ENCODE measurements around the gene KRT34.
A peak's percentile ranks its signal among the peaks of the same experiment; 100 is the strongest.
"Not testable (repeated sequence)": the region's sequence is repeated elsewhere in the genome, so short reads cannot be mapped to it uniquely, and the experiment has no call there.

Gene KRT34

DNA sequence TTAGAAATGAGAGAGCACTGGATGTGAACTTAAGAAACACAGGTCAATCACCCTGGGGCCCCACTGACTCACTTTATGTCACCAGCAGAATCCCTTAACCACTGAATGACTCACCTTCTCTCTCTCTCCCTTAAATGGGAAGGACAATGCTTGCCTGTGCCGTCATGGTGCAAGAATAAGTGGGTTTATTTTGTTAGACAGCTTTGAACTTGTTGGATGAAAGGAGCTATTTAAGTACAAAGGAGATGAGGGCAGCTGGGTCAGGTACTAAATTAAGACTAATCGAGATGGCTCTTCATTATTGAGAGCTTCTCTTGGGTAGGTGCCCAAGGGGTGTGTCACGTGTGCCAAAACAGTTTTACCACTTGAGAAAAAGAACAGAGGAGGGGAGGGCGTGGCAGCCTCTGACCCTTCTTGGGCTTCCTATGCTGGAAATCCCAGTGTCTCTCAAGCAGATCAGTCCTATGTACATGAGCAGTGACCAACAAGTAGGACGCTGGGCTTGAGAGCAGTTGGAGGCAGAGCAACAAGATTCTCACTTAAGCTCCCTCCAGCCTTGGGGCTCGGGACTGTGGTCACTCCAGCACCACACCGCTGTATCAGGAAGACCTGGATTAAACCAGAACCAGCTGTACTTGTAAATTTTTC is 22.0 kb upstream of the KRT34 start:
- DNase-seq (ENCODE audit: low read depth in 2 of 2), result peak; percentile 7 to 21

DNA sequence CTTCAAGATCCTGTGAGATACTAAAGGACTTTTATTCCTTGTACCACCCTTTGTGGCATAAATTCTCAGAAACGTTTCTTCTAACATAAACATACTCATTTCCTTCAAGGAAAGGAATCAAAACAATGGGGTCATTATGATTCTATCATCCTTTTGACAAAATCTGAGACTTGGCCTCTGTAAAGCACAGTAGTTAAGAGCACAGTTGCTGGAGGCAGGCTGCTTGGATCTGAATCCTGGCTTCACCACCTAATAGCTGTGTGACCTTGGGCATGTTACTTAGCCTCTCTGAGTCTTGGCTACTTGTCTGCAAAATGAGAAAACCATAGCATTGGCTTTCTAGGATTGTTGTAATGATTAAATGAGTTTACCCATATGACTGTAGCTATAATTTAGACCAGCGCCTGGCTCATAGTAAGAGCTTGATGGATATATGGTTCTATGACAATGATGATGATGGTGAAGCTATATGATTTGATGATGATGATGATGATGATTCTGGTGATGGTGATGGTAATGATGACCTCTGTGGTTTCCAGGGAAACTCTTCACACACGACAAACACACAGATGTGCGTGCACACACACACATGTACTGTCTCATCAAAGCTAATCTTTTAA is 21.4 kb upstream of the KRT34 start:
- no peak for DNase-seq (ENCODE audit: low read depth in 2 of 2)

DNA sequence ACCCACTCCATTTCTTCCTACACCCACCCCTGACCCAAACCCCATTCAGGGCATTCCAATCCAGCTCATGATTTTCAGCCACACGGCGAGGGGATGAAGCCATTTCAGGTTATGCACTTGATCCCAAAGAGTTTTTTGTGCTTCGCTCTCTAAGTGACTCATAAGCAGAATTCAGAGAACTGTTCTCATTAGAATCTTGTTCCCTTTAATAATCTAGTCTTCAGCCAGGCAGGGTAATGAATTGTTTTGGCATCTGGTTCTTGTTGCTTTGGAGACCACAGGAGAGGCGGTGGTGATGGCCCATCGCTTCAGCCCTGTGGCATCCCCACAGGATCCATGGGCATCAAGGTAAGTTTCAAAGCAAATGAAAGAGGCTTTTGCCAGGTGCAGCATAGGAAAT is 20.1 kb upstream of the KRT34 start:
- DNase-seq (ENCODE audit: low read depth in 2 of 2), result no peak

DNA sequence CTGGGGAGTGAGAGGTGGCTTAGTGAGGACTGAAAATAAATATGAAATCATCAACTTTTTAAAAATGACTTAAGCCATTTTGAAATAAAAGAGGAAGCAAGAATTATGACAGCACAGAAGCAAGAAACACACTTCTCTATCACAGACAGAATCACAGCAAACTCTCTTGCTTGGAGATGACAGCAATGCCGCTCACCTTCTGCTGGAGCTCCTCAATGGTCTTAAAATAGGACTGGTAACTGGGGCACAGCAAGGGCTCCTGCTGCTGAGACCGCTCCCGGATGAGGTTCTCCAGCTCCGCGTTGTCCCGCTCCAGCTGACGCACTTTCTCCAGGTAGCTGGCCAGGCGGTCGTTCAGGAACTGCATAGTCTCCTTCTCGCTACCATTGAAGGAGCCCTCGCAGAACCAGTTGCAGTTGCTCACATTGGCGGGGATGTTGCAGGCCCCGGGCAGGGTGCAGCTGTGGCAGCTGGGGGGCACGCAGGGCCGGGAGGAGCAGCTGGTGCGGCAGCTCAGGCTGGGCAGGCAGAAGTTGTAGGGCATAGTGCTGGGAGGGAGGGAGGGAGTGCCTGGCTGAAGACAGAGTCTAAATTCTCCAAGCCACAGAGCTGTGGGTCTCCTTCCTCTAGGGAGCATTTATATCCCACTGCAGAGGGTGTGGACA is 15.0 kb upstream of the KRT34 start, which contains the start of gene KRT31:
KRT31 (minus strand) TSS at position 613 of the 665 bp plus-strand sequence; CDS start at position 544, 69 bp downstream.
- no peak for DNase-seq (ENCODE audit: low read depth in 2 of 2)

DNA sequence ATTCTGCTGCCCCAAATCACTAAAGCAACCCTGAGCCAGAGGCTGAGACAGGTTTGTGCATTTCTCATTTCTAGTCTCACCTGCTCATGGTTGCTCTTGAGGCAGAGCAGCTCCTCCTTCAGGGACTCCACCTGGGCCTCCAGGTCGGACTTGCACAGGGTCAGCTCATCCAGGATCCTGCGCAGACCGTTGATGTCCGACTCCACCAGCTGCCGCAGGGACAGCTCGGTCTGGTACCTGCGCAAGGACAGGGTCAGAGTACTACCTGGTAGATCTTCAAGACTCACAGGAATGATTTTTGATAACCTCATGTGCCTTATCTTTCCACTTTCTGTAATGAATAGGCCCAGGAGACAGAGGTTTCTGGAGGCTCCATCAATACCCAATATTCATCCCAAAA is 14.2 kb upstream of the KRT34 start:
- DNase-seq (ENCODE audit: low read depth in 2 of 2), result no peak

DNA sequence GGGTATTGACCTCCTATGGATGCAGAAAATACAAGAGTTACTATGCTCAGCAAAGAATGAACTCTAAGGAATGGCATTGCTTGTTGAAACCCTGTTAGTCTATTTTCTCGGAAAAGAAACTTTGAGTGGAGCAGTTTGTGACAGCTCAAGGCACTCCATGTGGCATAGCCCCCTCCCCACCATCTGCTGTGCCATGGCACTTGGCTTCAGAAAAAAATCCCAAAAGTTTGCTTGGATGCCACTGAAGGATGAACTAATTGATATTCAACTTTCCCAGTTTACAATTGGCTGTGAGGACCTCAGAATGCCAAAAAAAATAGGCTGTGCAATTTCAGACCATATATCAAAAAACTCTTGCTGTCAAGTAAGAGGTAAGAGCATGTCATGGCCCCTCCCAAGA is 13.5 kb upstream of the KRT34 start:
- DNase-seq (ENCODE audit: low read depth in 2 of 2), result no peak

DNA sequence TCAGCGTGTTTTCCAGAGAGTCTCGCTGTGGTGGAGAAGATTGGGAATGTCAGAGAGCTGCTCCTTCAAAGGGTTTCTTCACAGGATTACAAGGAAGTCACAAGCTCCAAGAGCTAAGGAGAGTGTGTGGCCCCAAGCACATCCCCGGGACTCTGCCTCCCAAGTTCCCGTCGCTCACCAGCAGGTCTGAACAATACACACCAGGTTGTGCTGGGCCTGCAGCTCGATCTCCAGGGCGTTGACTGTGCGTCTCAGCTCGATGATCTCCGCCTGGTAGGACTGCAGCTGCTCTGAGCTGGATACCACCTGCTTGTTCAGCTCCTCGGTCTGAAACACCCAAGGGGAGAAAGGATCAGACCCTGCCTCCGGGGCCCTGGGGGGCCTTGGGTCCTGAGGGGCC is 12.9 kb upstream of the KRT34 start:
- not testable (repeated sequence) for DNase-seq (ENCODE audit: low read depth in 2 of 2)

DNA sequence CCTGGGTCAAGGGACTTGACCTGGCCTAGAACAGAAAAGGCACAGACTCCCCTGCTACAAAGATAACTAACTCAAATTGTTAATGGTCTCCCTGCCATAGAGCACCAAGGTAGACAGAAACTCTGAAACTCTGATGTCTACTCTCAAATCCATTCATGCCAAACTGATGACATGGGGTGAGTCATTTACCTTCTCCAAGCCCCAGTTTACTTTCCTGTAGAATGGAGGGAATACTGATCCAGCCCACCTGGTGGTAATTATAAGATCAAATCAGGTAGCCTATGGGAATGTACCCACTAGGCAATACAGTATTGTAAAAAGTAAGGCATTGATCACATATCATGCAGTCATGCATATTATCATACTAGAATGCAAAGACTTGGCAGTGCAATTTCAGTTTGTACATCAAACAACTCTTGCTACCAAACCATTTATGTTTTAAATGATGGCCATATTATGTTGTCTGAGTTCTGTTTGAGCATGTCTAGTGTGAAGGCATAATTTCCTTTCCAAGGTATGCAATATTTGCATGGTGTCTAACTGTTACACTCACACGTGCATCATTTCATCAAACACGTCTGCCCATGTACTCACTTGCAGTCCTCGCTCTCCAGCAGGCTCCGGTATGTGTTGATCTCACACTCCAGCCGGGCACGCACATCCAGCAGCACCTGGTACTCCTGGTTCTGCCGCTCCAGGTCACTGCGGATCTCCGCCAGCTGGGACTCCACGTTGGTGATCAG is 12.3 kb upstream of the KRT34 start:
- no peak for DNase-seq (ENCODE audit: low read depth in 2 of 2)

DNA sequence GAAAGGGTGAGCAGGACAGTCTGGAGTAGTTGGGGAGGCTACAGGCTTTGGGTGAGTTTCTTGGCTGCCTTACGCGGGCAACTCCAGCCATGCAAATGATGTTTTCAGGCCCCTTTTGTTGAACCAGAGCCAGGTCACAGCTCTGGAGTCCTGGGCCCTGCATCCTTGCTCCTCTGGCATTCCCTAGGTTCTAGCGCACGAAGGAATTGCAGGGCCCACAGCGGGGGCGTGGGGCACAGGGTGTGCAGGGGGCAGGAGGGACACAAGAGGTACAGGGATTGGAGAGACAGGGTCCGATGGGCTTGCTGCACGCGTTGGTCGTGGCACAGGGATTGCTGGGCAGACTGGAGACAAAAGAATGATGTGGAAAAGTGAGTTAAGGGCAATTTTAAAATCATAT is 11.7 kb upstream of the KRT34 start:
- DNase-seq (ENCODE audit: low read depth in 2 of 2), result no peak

DNA sequence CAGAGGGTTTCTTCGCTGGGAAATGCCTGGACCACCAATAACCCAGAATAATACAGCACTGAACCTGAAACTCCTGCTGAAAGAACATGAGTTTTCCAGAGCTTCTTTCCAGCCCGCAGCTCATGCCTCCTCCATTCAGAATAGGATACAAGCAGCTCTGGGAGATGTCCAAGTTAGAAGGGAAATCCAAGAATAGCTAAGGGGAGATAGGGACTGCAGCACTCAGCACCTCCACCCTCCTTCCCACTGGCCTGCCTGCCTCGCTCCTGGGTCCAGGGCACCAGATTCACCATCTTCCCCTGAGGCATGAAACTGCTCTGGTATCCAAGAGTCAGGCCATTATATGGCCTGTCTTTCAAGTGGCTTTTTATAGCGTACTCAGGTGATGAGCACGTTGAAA is 11.2 kb upstream of the KRT34 start:
- DNase-seq (ENCODE audit: low read depth in 2 of 2), result no peak

DNA sequence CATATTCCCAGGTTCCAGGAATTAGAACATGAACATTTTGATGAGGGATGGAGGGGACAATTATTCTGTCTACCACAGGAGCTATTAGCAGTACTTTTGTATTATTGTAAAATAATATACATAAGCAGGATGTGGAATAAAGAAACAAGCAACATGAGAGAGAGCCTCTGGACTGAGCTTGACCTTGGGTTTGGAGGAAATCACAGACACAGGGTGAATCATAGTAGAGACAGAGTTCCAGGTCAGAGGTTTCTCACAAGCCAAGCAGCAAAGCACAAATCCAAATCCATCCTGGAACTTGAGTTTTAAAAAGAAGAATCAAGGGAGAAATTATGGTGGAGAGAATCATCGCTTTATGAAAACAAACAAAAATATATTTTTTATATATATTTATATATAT is 10.2 kb upstream of the KRT34 start:
- DNase-seq (ENCODE audit: low read depth in 2 of 2), result no peak

DNA sequence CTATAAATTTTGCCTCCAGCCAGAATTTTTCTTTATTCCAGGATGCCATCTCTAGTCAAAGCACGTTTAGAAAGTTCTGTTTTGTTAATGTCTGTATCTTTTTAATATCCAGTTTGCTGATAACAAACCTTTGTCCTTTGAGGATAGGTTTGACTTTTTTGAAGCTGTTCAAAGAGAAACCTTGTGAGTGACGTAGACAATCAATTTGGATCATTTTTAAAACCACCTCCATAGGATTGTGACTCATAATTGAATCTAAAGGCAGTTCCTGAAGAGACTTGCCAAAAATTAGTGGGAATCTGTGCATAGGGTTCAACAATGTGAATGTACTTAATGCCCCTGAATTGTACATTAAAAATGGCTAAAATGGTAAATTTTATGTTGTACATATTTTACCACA is 9.4 kb upstream of the KRT34 start:
- no peak for DNase-seq (ENCODE audit: low read depth in 2 of 2)

DNA sequence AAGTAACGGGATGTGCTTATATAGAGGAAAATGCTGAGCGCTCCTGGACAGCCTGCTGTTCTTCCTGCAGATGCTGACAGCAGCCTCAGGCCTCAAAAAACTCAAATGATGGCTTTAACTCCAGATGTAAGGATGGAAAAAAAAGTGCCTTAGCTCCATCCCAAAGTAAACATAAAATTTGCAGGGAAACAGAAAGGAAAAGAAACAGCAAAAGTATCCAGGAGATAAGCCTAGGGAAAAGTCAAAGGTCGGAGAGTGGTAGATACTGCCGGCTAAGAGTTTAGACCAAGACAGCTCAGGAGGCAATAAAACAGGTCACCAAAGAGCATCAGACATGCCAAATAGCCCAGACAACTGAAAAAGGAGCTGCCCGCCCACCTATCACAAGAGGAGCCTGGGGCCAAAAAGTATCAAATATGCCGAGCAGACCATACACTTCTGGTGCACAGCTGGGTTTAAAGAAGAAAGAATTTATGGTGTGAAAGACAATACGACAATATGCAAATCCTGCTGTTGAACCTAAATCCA is 8.4 kb upstream of the KRT34 start:
- no peak for DNase-seq (ENCODE audit: low read depth in 2 of 2)

DNA sequence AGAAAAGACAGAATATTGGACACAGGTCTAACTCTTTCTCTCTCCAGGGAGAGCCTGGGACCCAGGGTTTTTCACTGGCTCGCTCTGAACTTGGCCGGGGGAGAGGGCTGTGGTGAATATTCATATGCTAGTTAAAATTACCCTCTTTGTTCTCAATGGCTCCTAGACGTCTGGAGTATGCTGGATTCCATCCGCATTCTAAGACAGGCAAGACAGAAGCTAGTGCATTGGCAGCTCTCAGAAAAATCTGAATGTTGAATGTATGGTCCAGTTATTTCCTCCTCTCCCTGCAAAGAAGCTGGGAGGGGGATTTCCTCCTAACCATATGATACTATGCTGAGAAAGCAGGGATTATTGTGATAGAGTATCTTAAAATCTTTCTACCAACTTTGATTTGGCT is 5.6 kb upstream of the KRT34 start:
- DNase-seq (ENCODE audit: low read depth in 2 of 2), result no peak

DNA sequence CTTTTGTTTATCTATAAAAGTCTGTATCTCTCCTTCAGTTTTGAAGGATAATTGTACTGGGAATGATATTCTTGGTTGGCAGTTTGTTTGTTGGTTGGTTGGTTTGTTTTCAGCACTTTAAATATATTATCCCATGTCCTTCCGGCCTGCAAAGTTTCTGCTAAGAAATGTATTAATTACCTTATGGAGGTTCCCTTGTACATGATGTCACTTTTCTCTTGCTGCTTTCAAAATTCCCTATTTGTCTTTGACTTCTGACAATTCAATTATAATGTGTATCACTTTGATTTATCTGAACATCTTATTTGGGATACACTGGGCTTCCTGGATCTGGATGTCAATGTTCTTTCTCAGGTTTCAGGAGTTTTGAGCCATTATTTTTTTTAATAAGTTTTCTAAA is 4.1 kb upstream of the KRT34 start:
- DNase-seq (ENCODE audit: low read depth in 2 of 2), result no peak

DNA sequence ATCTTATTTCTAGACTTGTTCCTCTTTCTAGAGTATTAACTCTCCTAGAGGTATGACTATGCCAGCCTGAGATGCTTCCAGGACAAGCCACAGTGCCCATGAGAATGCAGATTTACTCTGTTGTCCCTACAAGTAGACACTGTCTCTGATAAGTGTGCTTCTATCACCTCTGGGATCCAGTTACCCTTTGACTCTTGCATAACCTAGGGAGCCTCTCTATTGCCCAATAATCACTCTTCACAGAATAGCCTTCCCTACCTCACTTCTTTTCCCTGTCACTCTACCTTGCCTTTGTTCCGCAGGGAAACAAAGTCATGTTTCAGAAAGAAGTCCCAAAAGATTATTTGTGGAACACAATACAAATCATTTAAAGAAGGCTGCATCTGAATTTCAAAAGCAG is 1.6 kb upstream of the KRT34 start:
- DNase-seq (ENCODE audit: low read depth in 2 of 2), result no peak

DNA sequence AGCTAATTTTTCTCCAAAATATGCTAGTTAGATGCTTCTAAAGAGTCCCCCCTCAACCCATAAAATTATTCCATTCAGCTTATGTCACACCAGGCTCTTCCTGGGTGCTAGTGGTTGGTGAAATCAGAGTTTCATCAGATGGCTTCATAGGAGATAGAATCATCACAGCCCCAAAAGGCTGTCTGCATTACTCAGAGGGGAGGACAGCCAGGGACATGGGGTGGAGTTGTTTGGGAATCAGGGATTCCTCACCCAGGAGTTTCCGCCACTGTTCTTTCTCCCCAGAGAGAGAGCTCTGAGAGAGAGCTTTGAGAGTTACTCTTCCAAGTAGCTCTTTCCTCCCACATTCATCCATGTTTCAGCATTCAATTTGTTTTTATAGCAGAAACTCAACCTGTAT is 288 bp upstream of the KRT34 start:
- no peak for DNase-seq (ENCODE audit: low read depth in 2 of 2)

DNA sequence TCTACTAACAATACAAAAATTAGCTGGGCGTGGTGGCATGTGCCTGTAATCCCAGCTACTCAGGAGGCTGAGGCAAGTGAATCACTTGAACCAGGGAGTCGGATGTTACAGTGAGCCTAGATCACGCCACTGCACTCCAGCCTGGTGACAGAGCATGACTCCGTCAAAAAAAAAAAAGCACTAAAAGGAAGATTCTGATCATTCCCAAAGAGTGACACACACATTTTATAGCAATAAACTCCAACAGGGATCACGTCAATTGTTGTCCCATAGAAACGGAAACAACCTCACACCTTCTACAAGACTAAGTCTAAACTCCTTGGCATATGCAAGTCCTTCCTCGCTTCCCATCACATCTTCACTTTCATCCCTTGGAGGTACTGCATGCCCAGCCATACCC is 2.0 kb downstream of the KRT34 start:
- not testable (repeated sequence) for DNase-seq (ENCODE audit: low read depth in 2 of 2)

DNA sequence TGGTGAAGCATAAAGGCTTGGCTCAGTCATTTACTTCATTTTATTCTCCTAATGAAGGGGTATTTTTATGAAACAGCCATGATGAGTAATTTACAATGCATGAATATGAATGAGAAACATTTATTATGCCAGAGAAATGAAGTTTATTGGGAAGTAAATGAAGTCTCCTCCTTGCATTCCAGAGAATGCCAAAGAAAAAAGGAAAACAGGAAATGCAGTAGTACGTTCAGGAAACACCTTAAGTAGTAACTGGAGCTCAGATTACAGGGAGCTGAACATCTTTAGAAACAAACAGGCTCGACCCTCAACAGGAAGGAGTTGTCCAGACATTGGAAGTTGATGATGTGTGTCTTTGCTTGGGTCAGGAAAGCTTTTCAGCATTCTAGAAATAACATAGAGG is 4.6 kb downstream of the KRT34 start:
- DNase-seq (ENCODE audit: low read depth in 2 of 2), result no peak

DNA sequence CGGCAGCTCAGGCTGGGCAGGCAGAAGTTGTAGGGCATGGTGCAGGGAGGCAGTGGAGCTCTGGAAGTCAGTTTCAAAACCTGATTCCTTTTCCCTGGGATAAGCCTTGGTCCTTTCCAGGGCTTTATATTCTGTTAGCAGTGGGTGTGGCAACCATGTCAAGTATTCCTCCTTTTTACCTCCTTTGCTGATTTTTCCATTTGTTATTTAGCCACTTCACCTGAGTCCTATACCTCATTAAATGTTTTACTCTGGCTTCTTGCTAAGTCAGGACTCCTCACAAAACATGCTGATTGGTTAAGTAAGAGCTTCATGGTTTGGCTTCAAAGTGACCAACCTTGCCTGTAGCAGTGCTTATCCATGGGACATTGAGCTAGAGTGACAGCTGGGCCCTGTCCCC is 12.4 kb downstream of the KRT34 start, which contains the start of gene KRT33B:
KRT33B (minus strand) TSS at position 101 of the 400 bp plus-strand sequence; CDS start at position 38, 63 bp downstream.
- DNase-seq (ENCODE audit: low read depth in 2 of 2), result no peak

DNA sequence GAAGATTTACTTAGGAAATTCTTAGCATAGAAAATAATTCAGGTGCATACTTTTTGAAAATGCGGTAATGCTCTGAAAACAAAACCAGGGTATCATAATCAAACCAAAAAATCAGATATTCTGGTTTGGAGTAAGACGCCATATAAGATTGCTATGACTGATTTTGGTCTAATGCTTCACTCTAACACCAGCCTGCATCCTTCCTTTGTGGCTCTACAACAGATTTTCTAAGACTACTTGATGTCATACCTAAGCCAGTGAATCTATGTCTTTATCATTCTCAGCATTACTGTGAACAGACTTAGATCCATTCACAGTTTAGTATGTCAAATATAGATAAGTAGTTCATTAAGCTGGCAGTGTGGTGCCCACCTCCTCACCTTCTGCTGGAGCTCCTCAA is 13.1 kb downstream of the KRT34 start:
- no peak for DNase-seq (ENCODE audit: low read depth in 2 of 2)

DNA sequence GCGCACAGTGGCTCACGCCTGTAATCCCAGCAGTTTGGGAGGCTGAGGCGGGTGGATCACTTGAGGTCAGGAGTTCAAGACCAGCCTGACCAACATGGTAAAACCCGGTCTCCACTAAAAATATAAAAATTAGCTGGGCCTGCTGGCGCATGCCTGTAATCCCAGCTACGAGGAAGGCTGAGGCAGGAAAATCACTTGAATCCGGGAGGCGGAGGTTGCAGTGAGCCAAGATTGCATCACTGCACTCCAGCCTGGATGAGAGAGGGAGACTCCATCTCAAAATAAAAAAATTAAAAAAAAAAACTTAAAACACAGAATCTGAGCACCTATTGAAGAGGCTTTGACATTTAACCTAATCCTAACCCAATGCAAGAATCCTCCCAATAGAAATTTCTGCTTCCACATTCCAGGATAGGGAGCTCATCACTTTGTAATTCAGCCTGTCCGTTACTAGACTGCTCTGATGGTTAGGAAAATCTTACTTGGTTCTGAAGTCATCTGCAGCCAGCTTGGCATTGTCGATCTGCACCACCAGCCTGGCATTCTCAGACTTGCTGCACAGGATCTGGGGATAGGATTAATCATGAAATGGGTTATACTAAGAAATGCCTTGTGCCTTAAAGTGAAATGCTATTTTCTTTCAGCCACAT is 14.6 kb downstream of the KRT34 start:
- no peak for DNase-seq (ENCODE audit: low read depth in 2 of 2)
